Breast epithelium (tissue), 4 donors: ENCODE measurements around the gene BBOF1. TPM values are rescaled to one million over a fixed set of nuclear protein-coding genes. Genes with fewer than 3 reads are reported as not detected.
"Not testable (repeated sequence)": the region's sequence is repeated elsewhere in the genome, so short reads cannot be mapped to it uniquely, and the experiment has no call there.

Experiments
- DNase-seq, 2 donors: peaks; one replicate each; pipeline ENCODE4 v3.0.0-alpha.2; 2019; ENCODE audit warnings: low spot score in 2 of 2
- H3K27ac ChIP-seq, 2 donors: fragments of 200-600 bp; sonication (generic) in 1 of 2; one replicate each; pipeline ENCODE4 v1.5.1; 2016 to 2019; ENCODE audit warnings: mild to moderate bottlenecking in 1 of 2
- H3K27me3 ChIP-seq, 2 donors: fragments of 200-600 bp; sonication (generic) in 1 of 2; one replicate each; pipeline versions ENCODE4 v1.5.1 to v1.6.0; 2017 to 2019; ENCODE audit warnings: control low read depth in 1 of 2, mild to moderate bottlenecking in 1 of 2
- H3K36me3 ChIP-seq: fragments of 200-600 bp; one replicate; pipeline ENCODE4 v1.5.1; 2019
- H3K4me1 ChIP-seq, 2 donors: fragments of 200-600 bp; sonication (generic); one replicate each; pipeline ENCODE4 v1.5.1; 2016 to 2019; ENCODE audit warnings: control low read depth in 1 of 2
- H3K4me3 ChIP-seq, 3 donors: fragments of 200-600 bp; sonication (generic); 1 replicate in 2 of 3; 2 replicates in 1 of 3; pipeline ENCODE4 v1.5.1; 2016 to 2019; ENCODE audit warnings: mild to moderate bottlenecking in 3 of 3, moderate library complexity in 2 of 3
- H3K9me3 ChIP-seq, 2 donors: fragments of 200-600 bp; sonication (generic) in 1 of 2; one replicate each; pipeline ENCODE4 v1.5.1; 2016 to 2019; ENCODE audit warnings: control low read depth in 1 of 2
- CTCF ChIP-seq, 3 donors: fragments of 450-650 bp; IDR thresholded peaks; one replicate each; pipeline ENCODE4 v1.5.1; 2016 to 2017; ENCODE audit warnings: antibody characterized with exemption in 3 of 3, mild to moderate bottlenecking in 3 of 3, moderate library complexity in 3 of 3
- POLR2A ChIP-seq: fragments of 450-650 bp; IDR thresholded peaks from one replicate; pipeline ENCODE4 v1.6.1; 2016; ENCODE audit warnings: antibody characterized with exemption, mild to moderate bottlenecking, moderate library complexity
- POLR2AphosphoS5 ChIP-seq, 3 donors: sonication (generic); formaldehyde crosslinking; IDR thresholded peaks; one replicate each; pipeline ENCODE4 v1.6.1; 2017; ENCODE audit warnings: antibody characterized with exemption in 3 of 3
- intact Hi-C: fragments of 100-400 bp; cut with DNase I; formaldehyde crosslinking; loops from one replicate; pipeline ENCODE4 v1.15.1; 2023; ENCODE audit warnings: low total_unique reads
- total RNA-seq, 3 donors: library from RNA; depleted of rRNA; stranded (reverse); fragments of >200 nt; gene quantifications; one replicate each; pipeline ENCODE4 v1.1.0, GENCODE V29; 2016

The BBOF1 gene
- total RNA-seq, 3 donors from 2014 or later, result 10.6 to 24.9 (median 18.7) TPM

- H3K9me3 ChIP-seq, result no peaks in the 10 kb centered on the region
- intact Hi-C loops, result no loop called here
- H3K27ac ChIP-seq, result no peak overlapping the region
- peaks cover 0 to 5% of the 10 kb centered on the region in 2 donors for H3K4me1 ChIP-seq
- TF ChIP-seq CTCF (IDR thresholded peaks at IDR 0.05) (no peak), POLR2AphosphoS5 (IDR thresholded peaks at IDR 0.05) (no peak), POLR2A (no peak)
- H3K27me3 ChIP-seq, result no peaks in the 10 kb centered on the region
- H3K4me3 ChIP-seq, result peak overlapping the region in 2 of 3 donors; percentile 77 to 89
- no peak for DNase-seq
- no peaks in the 10 kb centered on the region for H3K36me3 ChIP-seq
Measured at GRCh38 chr14:74085828-74086227, 66.7 kb downstream of the BBOF1 start.

GRCh38 chr14:74089251-74090020, 70.3 kb downstream of the BBOF1 start:
- Histone ChIP-seq H3K4me1 (peaks cover 0 to 5% of the 10 kb centered on the region in 2 donors), H3K9me3 (no peaks in the 10 kb centered on the region), H3K4me3 (no peak overlapping the region), H3K27ac (no peak overlapping the region), H3K27me3 (no peaks in the 10 kb centered on the region), H3K36me3 (no peaks in the 10 kb centered on the region)
- no peak for TF ChIP-seq POLR2A
- DNase-seq, result no peak
- intact Hi-C loops, result no loop called here

GRCh38 chr14:74105381-74105780, 86.2 kb downstream of the BBOF1 start:
- Histone ChIP-seq H3K4me1 (no peaks in the 10 kb centered on the region), H3K27ac (no peak overlapping the region), H3K9me3 (no peaks in the 10 kb centered on the region), H3K4me3 (no peak overlapping the region), H3K27me3 (no peaks in the 10 kb centered on the region), H3K36me3 (peaks cover 4% of the 10 kb centered on the region)
- intact Hi-C loops, result no loop called here
- DNase-seq, result no peak
- no peak for TF ChIP-seq CTCF (IDR thresholded peaks at IDR 0.05)
- no peak for TF ChIP-seq POLR2AphosphoS5 (IDR thresholded peaks at IDR 0.05)
- TF ChIP-seq POLR2A, result no peak

- Histone ChIP-seq H3K27ac (no peak overlapping the region), H3K9me3 (no peaks in the 10 kb centered on the region), H3K4me3 (no peak overlapping the region), H3K27me3 (no peaks in the 10 kb centered on the region), H3K4me1 (no peaks in the 10 kb centered on the region), H3K36me3 (peaks cover 4% of the 10 kb centered on the region)
- no peak for TF ChIP-seq CTCF (IDR thresholded peaks at IDR 0.05)
- no peak for TF ChIP-seq POLR2A
- no peak for TF ChIP-seq POLR2AphosphoS5 (IDR thresholded peaks at IDR 0.05)
- intact Hi-C loops, result no loop called here
- DNase-seq, result no peak
Measured at GRCh38 chr14:74109369-74109768, 90.2 kb downstream of the BBOF1 start.

- H3K27ac ChIP-seq, H3K9me3 ChIP-seq, DNase-seq, H3K36me3 ChIP-seq, H3K4me3 ChIP-seq, H3K27me3 ChIP-seq, H3K4me1 ChIP-seq, intact Hi-C loops: not testable (repeated sequence)
- peak in 2 of 3 donors; percentile 29 to 40 for TF ChIP-seq CTCF (IDR thresholded peaks at IDR 0.05)
Measured at GRCh38 chr14:74111395-74112216, 92.5 kb downstream of the BBOF1 start.

Other genes starting within 250 kb of the BBOF1 start
- 10 to 100 TPM; 11.5 to 14.6 (median 12.3) TPM for gene PTGR2, start 167.5 kb upstream of the BBOF1 start, total RNA-seq
- 10 to 100 TPM; 47.8 to 71.1 (median 59.0) TPM for gene ZNF410, start 132.5 kb upstream of the BBOF1 start, total RNA-seq
- gene FAM161B, start 69.3 kb upstream of the BBOF1 start, total RNA-seq, result 10 to 100 TPM in 2 of 3 donors, 1 to 10 TPM in 1; 4.5 to 12.3 (median 11.1) TPM
- 10 to 100 TPM; 37.9 to 64.8 (median 46.9) TPM for gene COQ6, start 69.0 kb upstream of the BBOF1 start, total RNA-seq
- 10 to 100 TPM; 10.2 to 52.1 (median 25.0) TPM for gene ENTPD5, start 61 bp upstream of the BBOF1 start, total RNA-seq
- 10 to 100 TPM; 26.9 to 78.9 (median 40.7) TPM for gene ALDH6A1, start 65.1 kb downstream of the BBOF1 start, total RNA-seq
- gene LIN52, start 65.6 kb downstream of the BBOF1 start, total RNA-seq, result 10 to 100 TPM; 11.1 to 13.0 (median 11.4) TPM
- not detected for gene VSX2, start 220.1 kb downstream of the BBOF1 start, total RNA-seq